ENCODE results near the gene MVK.

The MVK gene

DNA sequence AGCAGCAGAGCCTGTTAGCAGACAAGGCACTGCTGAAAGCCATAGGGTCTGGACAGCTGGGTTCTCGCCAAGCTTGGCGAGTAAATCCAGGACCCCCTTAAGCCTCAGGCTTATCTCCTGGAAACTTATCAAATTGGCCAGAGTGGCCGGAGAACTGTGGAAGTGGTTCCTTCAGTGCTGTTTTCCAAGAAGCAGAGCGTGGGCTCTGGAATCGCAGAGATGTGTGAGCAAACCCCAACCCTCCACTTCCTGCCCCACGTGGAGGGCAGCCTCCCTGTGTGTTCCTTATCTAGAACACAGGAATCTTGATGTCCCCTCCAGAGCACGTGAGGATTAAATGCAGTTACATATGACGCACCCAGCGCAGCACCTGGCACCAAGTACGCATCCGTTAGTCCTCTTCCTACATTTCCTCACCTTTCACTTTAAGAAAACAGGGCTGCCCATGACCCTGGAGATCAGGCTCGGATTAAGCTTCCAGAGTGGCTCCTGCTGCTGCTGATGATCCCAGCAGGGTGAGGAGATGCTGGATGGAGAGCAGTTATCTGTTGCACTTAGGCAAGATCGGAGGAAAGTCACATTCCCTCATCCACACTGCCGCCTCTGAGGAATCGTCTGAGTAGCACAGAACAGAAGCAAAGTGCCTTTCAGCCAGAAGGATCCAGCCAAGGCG, 35.3 kb upstream of the MVK start:
- Histone ChIP-seq H3K79me2 (ENCODE audit: insufficient read depth, low read length) (no peaks in the 10 kb centered on the region), H3K9ac (ENCODE audit: low read length) (no peak overlapping the region)

DNA sequence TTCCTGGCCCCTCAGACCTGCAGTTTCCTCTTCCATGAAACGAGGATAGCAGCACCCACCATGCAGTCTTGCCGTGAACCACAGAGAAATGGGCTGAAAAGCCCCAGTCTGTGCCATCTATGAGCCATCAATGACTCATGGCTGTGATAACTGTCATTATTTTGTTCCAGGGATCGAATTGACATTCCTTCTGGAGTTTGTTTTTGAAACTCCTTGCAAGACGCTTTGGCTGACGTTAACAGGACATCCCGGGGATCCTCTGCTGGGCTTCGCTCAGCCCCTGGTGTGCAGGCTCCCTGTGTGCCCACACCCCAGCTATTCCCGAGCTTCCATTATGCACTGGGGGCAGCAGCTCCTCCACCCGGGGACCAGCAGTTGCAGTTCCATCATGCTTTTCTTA, 34.1 kb upstream of the MVK start:
- no peak overlapping the region for H3K9ac ChIP-seq (ENCODE audit: low read length)
- H3F3A ChIP-seq (ENCODE audit: insufficient read depth, low read length) = no peaks in the 10 kb centered on the region
- no peaks in the 10 kb centered on the region for H3K4me1 ChIP-seq (ENCODE audit: insufficient read depth, low read length, severe bottlenecking)
- H3K9me2 ChIP-seq (ENCODE audit: low read depth, low read length) = no peaks in the 10 kb centered on the region
- H3K27ac ChIP-seq (ENCODE audit: low read depth, low read length, poor library complexity, severe bottlenecking) = no peak overlapping the region
- no peaks in the 10 kb centered on the region for H3K79me2 ChIP-seq (ENCODE audit: insufficient read depth, low read length)
- no peaks in the 10 kb centered on the region for H3K9me3 ChIP-seq (ENCODE audit: low read length)
- TF ChIP-seq EZH2 (IDR thresholded peaks at IDR 0.05; ENCODE audit: borderline replicate concordance, low read length) = no peak
- TF ChIP-seq, protein P1, sequence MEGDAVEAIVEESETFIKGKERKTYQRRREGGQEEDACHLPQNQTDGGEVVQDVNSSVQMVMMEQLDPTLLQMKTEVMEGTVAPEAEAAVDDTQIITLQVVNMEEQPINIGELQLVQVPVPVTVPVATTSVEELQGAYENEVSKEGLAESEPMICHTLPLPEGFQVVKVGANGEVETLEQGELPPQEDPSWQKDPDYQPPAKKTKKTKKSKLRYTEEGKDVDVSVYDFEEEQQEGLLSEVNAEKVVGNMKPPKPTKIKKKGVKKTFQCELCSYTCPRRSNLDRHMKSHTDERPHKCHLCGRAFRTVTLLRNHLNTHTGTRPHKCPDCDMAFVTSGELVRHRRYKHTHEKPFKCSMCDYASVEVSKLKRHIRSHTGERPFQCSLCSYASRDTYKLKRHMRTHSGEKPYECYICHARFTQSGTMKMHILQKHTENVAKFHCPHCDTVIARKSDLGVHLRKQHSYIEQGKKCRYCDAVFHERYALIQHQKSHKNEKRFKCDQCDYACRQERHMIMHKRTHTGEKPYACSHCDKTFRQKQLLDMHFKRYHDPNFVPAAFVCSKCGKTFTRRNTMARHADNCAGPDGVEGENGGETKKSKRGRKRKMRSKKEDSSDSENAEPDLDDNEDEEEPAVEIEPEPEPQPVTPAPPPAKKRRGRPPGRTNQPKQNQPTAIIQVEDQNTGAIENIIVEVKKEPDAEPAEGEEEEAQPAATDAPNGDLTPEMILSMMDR (IDR thresholded peaks at IDR 0.05; ENCODE audit: low read length) = no peak
- H4K20me1 ChIP-seq (ENCODE audit: insufficient read depth, low read length) = no peaks in the 10 kb centered on the region
- H3K27me3 ChIP-seq (ENCODE audit: insufficient read depth, low read length) = no peaks in the 10 kb centered on the region
- no peak overlapping the region for H3K4me2 ChIP-seq (ENCODE audit: low read length)
- H3K4me3 ChIP-seq (ENCODE audit: low read depth, low read length, poor library complexity, severe bottlenecking) = no peak overlapping the region
- no peaks in the 10 kb centered on the region for H3K36me3 ChIP-seq (ENCODE audit: insufficient read depth, low read length)
- no peak overlapping the region for H2AFZ ChIP-seq (ENCODE audit: low read length)

More for the DNA sequence above, 35.3 kb upstream of the MVK start:
- no peaks in the 10 kb centered on the region for H4K20me1 ChIP-seq (ENCODE audit: insufficient read depth, low read length)
- no peaks in the 10 kb centered on the region for H3K4me1 ChIP-seq (ENCODE audit: insufficient read depth, low read length, severe bottlenecking)
- no peak overlapping the region for H3K4me2 ChIP-seq (ENCODE audit: low read length)
- H3K36me3 ChIP-seq (ENCODE audit: insufficient read depth, low read length) = no peaks in the 10 kb centered on the region
- H3K9me2 ChIP-seq (ENCODE audit: low read depth, low read length) = no peaks in the 10 kb centered on the region
- H3F3A ChIP-seq (ENCODE audit: insufficient read depth, low read length) = no peaks in the 10 kb centered on the region
- TF ChIP-seq, protein P1 (IDR thresholded peaks at IDR 0.05; ENCODE audit: low read length) = no peak
- TF ChIP-seq EZH2 (IDR thresholded peaks at IDR 0.05; ENCODE audit: borderline replicate concordance, low read length) = no peak
- no peaks in the 10 kb centered on the region for H3K27me3 ChIP-seq (ENCODE audit: insufficient read depth, low read length)
- H2AFZ ChIP-seq (ENCODE audit: low read length) = no peak overlapping the region
- no peak overlapping the region for H3K27ac ChIP-seq (ENCODE audit: low read depth, low read length, poor library complexity, severe bottlenecking)
- no peaks in the 10 kb centered on the region for H3K9me3 ChIP-seq (ENCODE audit: low read length)
- H3K4me3 ChIP-seq (ENCODE audit: low read depth, low read length, poor library complexity, severe bottlenecking) = no peak overlapping the region

DNA sequence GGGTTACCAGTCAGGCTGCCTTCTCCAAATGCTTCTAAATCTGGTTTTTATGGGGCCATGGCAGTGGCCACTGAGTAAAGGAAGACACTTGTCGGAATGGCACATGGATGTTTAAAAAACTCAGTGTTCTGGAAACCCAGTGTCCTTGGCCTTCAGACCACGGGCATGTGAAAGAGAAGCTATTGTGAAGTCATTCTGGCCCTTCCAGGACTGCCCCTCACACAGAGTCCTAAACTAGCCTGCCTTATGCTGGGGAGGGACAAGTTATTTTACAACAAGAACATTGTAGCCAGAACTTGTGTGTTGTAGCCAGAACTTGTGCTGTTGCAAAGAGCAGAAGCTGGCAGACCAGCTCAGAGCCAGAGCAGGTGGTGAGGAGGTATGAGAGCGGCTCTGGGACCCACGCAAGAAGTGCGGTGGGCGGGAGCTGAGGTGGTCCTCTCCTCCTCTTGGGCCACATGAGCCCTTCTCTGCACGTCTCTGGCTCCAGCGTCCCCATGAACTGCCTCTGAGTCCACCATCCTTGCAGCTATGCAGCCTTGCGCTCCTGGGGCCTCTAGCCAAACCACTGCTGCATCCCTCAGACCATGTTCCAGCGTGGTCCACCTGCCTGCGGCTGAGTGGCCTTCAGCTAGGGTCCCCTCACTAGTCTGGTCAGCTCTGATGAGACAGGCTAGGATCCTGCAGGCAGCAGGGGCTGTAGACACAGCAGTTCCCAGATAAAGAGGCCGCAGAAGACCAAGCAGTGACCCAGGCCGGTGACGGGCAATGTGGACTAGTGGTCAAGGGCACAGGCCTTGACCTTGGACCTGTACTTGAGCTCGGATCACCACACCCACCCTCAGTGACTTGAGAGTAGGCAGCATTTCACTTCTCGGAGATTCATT, 32.8 kb upstream of the MVK start:
- no peak overlapping the region for H3K9ac ChIP-seq (ENCODE audit: low read length)
- no peaks in the 10 kb centered on the region for H3K36me3 ChIP-seq (ENCODE audit: insufficient read depth, low read length)
- TF ChIP-seq, protein P1 (IDR thresholded peaks at IDR 0.05; ENCODE audit: low read length) = no peak
- TF ChIP-seq EZH2 (IDR thresholded peaks at IDR 0.05; ENCODE audit: borderline replicate concordance, low read length) = no peak
- H3K79me2 ChIP-seq (ENCODE audit: insufficient read depth, low read length) = no peaks in the 10 kb centered on the region
- no peaks in the 10 kb centered on the region for H3K9me2 ChIP-seq (ENCODE audit: low read depth, low read length)
- H3K4me1 ChIP-seq (ENCODE audit: insufficient read depth, low read length, severe bottlenecking) = no peaks in the 10 kb centered on the region
- H3K27ac ChIP-seq (ENCODE audit: low read depth, low read length, poor library complexity, severe bottlenecking) = no peak overlapping the region
- no peak overlapping the region for H3K4me2 ChIP-seq (ENCODE audit: low read length)
- no peak overlapping the region for H2AFZ ChIP-seq (ENCODE audit: low read length)
- H3K27me3 ChIP-seq (ENCODE audit: insufficient read depth, low read length) = no peaks in the 10 kb centered on the region
- no peaks in the 10 kb centered on the region for H3K9me3 ChIP-seq (ENCODE audit: low read length)
- no peaks in the 10 kb centered on the region for H3F3A ChIP-seq (ENCODE audit: insufficient read depth, low read length)
- H3K4me3 ChIP-seq (ENCODE audit: low read depth, low read length, poor library complexity, severe bottlenecking) = no peak overlapping the region
- H4K20me1 ChIP-seq (ENCODE audit: insufficient read depth, low read length) = no peaks in the 10 kb centered on the region

Data from OCI-LY1 (cell line).